ENCODE measurements around the gene PSMD14.

Gene PSMD14

DNA sequence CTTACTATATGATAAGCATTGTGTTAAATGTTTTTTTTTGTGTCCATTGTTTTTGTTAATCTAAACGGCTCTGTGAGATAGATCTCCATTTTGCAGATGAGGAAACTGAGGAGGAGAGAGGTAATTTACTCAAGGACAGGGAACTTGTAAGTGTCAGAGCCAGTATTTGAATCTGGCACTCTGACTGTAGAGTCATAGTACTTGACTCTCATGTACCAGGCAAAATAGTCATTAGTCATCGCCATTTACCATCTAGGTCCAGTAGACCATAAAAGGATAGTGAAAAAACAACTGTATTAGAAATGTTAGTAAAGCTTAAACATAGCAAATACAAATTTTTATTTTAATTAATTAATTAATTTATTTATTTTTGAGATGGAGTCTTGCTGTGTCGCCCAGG lies 4.8 kb downstream of the PSMD14 start:
- H3K9me3 ChIP-seq (ENCODE audit: control insufficient read depth, insufficient read depth, low read depth, low read length), result no peaks in the 10 kb centered on the region
- peaks cover 0 to 17% of the 10 kb centered on the region in 2 experiments; a peak in 2 of 3 replicates for H3K36me3 ChIP-seq (ENCODE audit: control insufficient read depth in 2 of 2, insufficient read depth in 1 of 2, low read length in 2 of 2)
- TF ChIP-seq GLI2 (tag by site-specific recombination; IDR thresholded peaks at IDR 0.05; ENCODE audit: borderline replicate concordance, low read depth) (no peak), ZBTB10 (tag by site-specific recombination; IDR thresholded peaks at IDR 0.05) (no peak), ZNF664 (tag by site-specific recombination; IDR thresholded peaks at IDR 0.05) (0 out of 2 replicates have a peak, but pooled peaks have one; percentile 23), HOXC10 (CRISPR knock-in tag; IDR thresholded peaks at IDR 0.05) (no peak), ZNF518A (tag by site-specific recombination; conservative IDR thresholded peaks at IDR 0.05; ENCODE audit: low read depth) (no peak), HOXA7 (CRISPR knock-in tag; IDR thresholded peaks at IDR 0.05; ENCODE audit: borderline replicate concordance) (no peak)
- TF ChIP-seq, protein P1, sequence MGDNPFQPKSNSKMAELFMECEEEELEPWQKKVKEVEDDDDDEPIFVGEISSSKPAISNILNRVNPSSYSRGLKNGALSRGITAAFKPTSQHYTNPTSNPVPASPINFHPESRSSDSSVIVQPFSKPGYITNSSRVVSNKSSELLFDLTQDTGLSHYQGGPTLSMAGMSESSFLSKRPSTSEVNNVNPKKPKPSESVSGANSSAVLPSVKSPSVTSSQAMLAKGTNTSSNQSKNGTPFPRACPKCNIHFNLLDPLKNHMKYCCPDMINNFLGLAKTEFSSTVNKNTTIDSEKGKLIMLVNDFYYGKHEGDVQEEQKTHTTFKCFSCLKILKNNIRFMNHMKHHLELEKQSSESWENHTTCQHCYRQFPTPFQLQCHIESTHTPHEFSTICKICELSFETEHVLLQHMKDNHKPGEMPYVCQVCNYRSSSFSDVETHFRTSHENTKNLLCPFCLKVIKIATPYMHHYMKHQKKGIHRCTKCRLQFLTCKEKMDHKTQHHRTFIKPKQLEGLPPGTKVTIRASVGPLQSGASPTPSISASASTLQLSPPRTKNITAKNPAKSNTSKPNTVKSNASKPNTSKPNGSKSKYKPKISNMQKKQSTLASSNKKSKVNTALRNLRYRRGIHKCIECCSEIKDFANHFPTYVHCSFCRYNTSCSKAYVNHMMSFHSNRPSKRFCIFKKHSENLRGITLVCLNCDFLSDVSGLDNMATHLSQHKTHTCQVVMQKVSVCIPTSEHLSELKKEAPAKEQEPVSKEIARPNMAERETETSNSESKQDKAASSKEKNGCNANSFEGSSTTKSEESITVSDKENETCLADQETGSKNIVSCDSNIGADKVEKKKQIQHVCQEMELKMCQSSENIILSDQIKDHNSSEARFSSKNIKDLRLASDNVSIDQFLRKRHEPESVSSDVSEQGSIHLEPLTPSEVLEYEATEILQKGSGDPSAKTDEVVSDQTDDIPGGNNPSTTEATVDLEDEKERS (tag by site-specific recombination; IDR thresholded peaks at IDR 0.05), result no peak
- H3K4me1 ChIP-seq (ENCODE audit: control insufficient read depth, insufficient read depth, low read length), result no peaks in the 10 kb centered on the region
- CTCF ChIA-PET, result no interaction called here
- no peak overlapping the region for H3K27ac ChIP-seq (ENCODE audit: extremely low read depth, low read depth, low read length)
- POLR2A ChIA-PET, result no interaction called here
- no peak overlapping the region for H3K4me3 ChIP-seq (ENCODE audit: low read depth, low read length)

GRCh38 chr2:161315380-161315779 lies 7.2 kb downstream of the PSMD14 start:
- no peaks in the 10 kb centered on the region for H3K4me1 ChIP-seq (ENCODE audit: control insufficient read depth, insufficient read depth, low read length)
- ChIA-PET POLR2A (no interaction called here), CTCF (no interaction called here)
- H3K4me3 ChIP-seq (ENCODE audit: low read depth, low read length), result no peak overlapping the region
- no peak overlapping the region for H3K27ac ChIP-seq (ENCODE audit: extremely low read depth, low read depth, low read length)
- TF ChIP-seq ZFP3 (tag by site-specific recombination; IDR thresholded peaks at IDR 0.05; ENCODE audit: low read depth) (no peak), HOXA7 (CRISPR knock-in tag; IDR thresholded peaks at IDR 0.05; ENCODE audit: borderline replicate concordance) (no peak), REPIN1 (tag by site-specific recombination; IDR thresholded peaks at IDR 0.05; ENCODE audit: low read depth) (no peak), PRDM1 (tag by site-specific recombination; IDR thresholded peaks at IDR 0.05) (no peak)
- TF ChIP-seq, protein P2, sequence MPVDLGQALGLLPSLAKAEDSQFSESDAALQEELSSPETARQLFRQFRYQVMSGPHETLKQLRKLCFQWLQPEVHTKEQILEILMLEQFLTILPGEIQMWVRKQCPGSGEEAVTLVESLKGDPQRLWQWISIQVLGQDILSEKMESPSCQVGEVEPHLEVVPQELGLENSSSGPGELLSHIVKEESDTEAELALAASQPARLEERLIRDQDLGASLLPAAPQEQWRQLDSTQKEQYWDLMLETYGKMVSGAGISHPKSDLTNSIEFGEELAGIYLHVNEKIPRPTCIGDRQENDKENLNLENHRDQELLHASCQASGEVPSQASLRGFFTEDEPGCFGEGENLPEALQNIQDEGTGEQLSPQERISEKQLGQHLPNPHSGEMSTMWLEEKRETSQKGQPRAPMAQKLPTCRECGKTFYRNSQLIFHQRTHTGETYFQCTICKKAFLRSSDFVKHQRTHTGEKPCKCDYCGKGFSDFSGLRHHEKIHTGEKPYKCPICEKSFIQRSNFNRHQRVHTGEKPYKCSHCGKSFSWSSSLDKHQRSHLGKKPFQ (tag by site-specific recombination; IDR thresholded peaks at IDR 0.05), result no peak
- H3K9me3 ChIP-seq (ENCODE audit: control insufficient read depth, insufficient read depth, low read depth, low read length), result no peaks in the 10 kb centered on the region
- H3K36me3 ChIP-seq (ENCODE audit: control insufficient read depth in 2 of 2, insufficient read depth in 1 of 2, low read length in 2 of 2), result peaks cover 0 to 25% of the 10 kb centered on the region in 2 experiments; a peak in 2 of 3 replicates

All from HEK293 (cell line).